ENCODE results near the gene DR1. TPM values are rescaled to one million over a fixed set of nuclear protein-coding genes. Genes with fewer than 3 reads are reported as not detected.
A peak's percentile ranks its signal among the peaks of the same experiment; 100 is the strongest.

Gene DR1
- total and polyA plus RNA-seq, 2 of the 8 experiments (the other 6 are each of a cell fraction or from before 2014, with no cell fraction given), result 13.1 to 62.3 TPM

GRCh38 chr1:93346421-93346993 lies 800 bp downstream of the DR1 start:
- TF ChIP-seq KDM5A (IDR thresholded peaks at IDR 0.05; ENCODE audit: low read length), result 0 out of 2 replicates have a peak, but pooled peaks have one; percentile 31
- TF ChIP-seq NANOG (IDR thresholded peaks at IDR 0.05; ENCODE audit: insufficient read depth, low read depth, low read length, poor library complexity, severe bottlenecking), result no peak
- whole genome bisulfite sequencing, 2 experiments (ENCODE audit: extremely low coverage in 1 of 2, insufficient coverage in 1 of 2, insufficient read length in 1 of 2, insufficient replicate concordance in 2 of 2, low coverage in 1 of 2, low lambda C conversion rate in 2 of 2, missing lambda C conversion rate in 1 of 2), result 2% methylated on average over 22 of the region's 22 CpGs; no CpG with 5 or more reads in 1 of the 2 experiments
- Histone ChIP-seq H3K36me3 (ENCODE audit: control insufficient read depth in 2 of 4, insufficient read depth in 4 of 4, low read length in 3 of 4) (peaks cover 0 to 4% (median 0%) of the 10 kb centered on the region in 4 experiments; a peak in 1 of 8 replicates), H4K91ac (replicated peaks; ENCODE audit: insufficient read length, low read length) (no peak overlapping the region), H2BK15ac (ENCODE audit: low read length) (no peak overlapping the region), H3K79me1 (ENCODE audit: low read depth, low read length) (0 out of 2 replicates have a peak, but pooled peaks cover 2% of the 10 kb centered on the region), H3K4me2 (ENCODE audit: insufficient read depth in 1 of 2, low read depth in 2 of 2, low read length in 2 of 2) (peak overlapping the region; percentile 93 to 97), H3K23me2 (ENCODE audit: low read depth, low read length) (peaks cover 6% of the 10 kb centered on the region), H3K14ac (ENCODE audit: insufficient read length) (no peak overlapping the region), H3K18ac (ENCODE audit: extremely low read depth, low read length) (peak overlapping the region; percentile 11), H2BK5ac (ENCODE audit: low read depth, low read length) (peak overlapping the region; percentile 84; the same call in 1 of the 2 replicates), H4K5ac (ENCODE audit: insufficient read length, low read depth, low read length) (no peak overlapping the region), H3K4ac (replicated peaks; ENCODE audit: insufficient read length, low read depth, low read length) (peak overlapping the region; percentile 49), H3K4me1 (replicated peaks in 1 of 4; ENCODE audit: control insufficient read depth in 3 of 4, insufficient read depth in 4 of 4, low read length in 3 of 4) (no peaks in the 10 kb centered on the region), H2AFZ (ENCODE audit: low read length) (no peak overlapping the region), H3K4me3 (ENCODE audit: extremely low read depth in 1 of 4, insufficient read depth in 2 of 4, low read depth in 3 of 4, low read length in 4 of 4) (peak overlapping the region; percentile 44 to 88 (median 78)), H2BK20ac (ENCODE audit: low read length) (no peak overlapping the region), H4K20me1 (replicated peaks in 1 of 2; ENCODE audit: control insufficient read depth in 1 of 2, insufficient read depth in 2 of 2, low read length in 2 of 2) (peaks cover 4 to 5% of the 10 kb centered on the region in 2 experiments), H3K27me3 (replicated peaks in 1 of 4; ENCODE audit: control insufficient read depth in 3 of 4, extremely low read depth in 1 of 4, insufficient read depth in 3 of 4, low read length in 3 of 4) (no peaks in the 10 kb centered on the region), H3K9ac (replicated peaks in 1 of 4; ENCODE audit: extremely low read depth in 1 of 4, low read depth in 3 of 4, low read length in 3 of 4) (peak overlapping the region; percentile 73 to 86 (median 78)), H2BK120ac (replicated peaks; ENCODE audit: low read depth, low read length) (no peak overlapping the region), H2AK5ac (ENCODE audit: low read depth, low read length) (no peak overlapping the region), H3K27ac (ENCODE audit: low read depth, low read length) (peak overlapping the region; percentile 92; the same call in 1 of the 2 replicates), H3K9me3 (ENCODE audit: insufficient read depth in 2 of 2, low read depth in 1 of 2, low read length in 1 of 2) (no peaks in the 10 kb centered on the region), H3K56ac (replicated peaks; ENCODE audit: insufficient read length, low read depth, low read length) (peak overlapping the region; percentile 94), H4K8ac (ENCODE audit: extremely low read depth, insufficient read depth, low read length) (peak overlapping the region; percentile 22; the same call in 1 of the 2 replicates), H3K23ac (ENCODE audit: insufficient read length) (no peak overlapping the region), H2BK12ac (ENCODE audit: low read depth, low read length) (no peak overlapping the region), H3K79me2 (ENCODE audit: control insufficient read depth in 1 of 2, insufficient read depth in 2 of 2, low read length in 2 of 2) (peaks cover 25 to 59% of the 10 kb centered on the region in 2 experiments)
- FAIRE-seq (no peak), DNase-seq (ENCODE audit: low read depth in 1 of 2, low spot score in 2 of 2) (no peak)
- ChIA-PET CTCF (ENCODE audit: partially characterized antibody) (interaction anchor here (1.1 to 1.2 kb wide), 2 partner anchors 42 to 48 kb away, joined by 3 to 7 read pairs; no protein-coding TSS in a partner anchor), POLR2A (ENCODE audit: partially characterized antibody) (interaction anchor here (0.8 to 2.0 kb wide), 2 partner anchors 9 to 12 kb away, joined by 3 to 7 read pairs; no protein-coding TSS in a partner anchor)
